OCI-LY3 (cell line): ENCODE results near the gene UNC5C.

ENCODE experiments used
- CTCF ChIP-seq: fragments of 200-600, 300-600 bp; sonication (generic); IDR thresholded peaks from 2 replicates; pipeline ENCODE4 v1.5.1; 2014; ENCODE audit warnings: antibody characterized with exemption, low read length, low read depth
- EZH2phosphoT487 ChIP-seq: fragments of 200-600 bp; shearing (Covaris generic); IDR thresholded peaks from 2 replicates; pipeline ENCODE4 v1.6.1; 2018; ENCODE audit warnings: antibody characterized with exemption, mixed run types, low read depth

DNA sequence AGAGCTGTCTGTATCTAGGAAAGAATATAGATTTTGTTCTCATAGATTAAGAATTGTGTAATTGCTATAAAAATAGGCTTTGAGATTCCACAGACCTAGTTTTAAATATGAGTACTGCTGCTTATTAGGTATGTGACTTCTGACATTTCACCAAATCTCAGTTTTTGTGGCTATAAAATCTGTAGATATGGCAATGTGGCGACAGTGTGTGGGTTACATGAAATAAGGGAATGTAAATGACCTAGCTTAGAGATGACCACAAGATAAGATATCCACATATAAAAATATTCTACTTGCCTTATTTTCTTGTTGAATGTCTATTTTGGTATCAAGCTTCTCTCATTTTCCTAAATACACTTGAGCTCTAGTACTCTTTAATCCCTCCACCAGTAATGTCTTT is 193.8 kb downstream of the UNC5C start:
- TF ChIP-seq CTCF (no peak), EZH2phosphoT487 (no peak)
